ENCODE data around the gene GLYR1.
A peak's percentile ranks its signal among the peaks of the same experiment; 100 is the strongest.

Gene GLYR1

DNA sequence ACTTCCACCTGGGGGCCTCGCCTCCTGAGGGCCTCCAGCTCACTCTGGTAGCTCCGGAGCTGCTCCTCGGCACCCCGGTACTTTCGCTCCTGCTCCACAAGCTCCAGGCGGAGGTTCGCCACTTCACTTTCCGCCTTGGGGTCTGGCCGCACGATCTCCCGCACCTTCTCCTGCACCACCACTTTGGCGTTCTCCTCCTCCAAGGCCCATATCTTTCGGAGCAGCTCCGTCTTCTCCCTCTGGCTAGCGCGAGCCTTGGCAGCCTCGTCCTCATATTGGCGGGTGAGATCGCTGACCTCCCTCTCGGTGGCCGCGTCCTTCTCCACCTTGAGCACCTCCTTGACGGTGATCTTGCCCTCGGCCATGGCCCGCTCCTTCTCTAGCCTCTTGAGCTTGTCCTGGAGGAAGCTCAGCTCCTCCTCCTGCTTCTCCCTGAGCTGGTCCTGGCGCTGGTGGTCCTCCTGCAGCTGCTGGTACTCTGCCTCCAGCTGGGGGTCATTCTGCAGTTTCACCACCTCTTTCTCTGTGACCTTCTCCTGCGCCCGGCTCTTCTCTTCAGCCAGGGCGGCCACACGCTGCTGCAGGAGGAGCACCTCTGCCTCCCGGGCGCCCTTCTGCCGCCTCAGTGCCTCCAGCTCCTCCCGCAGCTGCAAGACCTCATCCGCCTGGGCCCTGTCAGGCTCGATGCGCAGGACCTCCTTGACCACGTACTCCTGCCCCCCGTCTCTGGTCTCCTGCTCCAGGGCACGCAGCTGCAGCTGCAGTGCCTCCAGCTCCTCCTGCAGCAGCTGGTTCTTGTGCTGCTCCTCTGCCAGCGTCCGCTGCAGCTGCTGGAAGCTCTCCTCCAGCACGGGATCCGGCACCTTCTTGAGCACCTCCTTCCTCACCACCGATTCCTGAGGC lies 38.1 kb upstream of the GLYR1 start:
- no peak for DNase-seq
- Mint-ChIP-seq H3K27ac (peak overlapping the region; percentile 45), H3K4me3 (no peak overlapping the region), H3K4me1 (ENCODE audit: low read depth) (no peaks in the 10 kb centered on the region), H3K36me3 (ENCODE audit: low read depth) (peaks cover 67% of the 10 kb centered on the region), H3K9me3 (no peaks in the 10 kb centered on the region), H3K27me3 (no peaks in the 10 kb centered on the region)

GRCh38 chr16:4884209-4884608 lies 37.1 kb upstream of the GLYR1 start:
- DNase-seq = no peak
- no peaks in the 10 kb centered on the region for H3K27me3 Mint-ChIP-seq
- no peaks in the 10 kb centered on the region for H3K4me1 Mint-ChIP-seq (ENCODE audit: low read depth)
- H3K27ac Mint-ChIP-seq = no peak overlapping the region
- peaks cover 78% of the 10 kb centered on the region for H3K36me3 Mint-ChIP-seq (ENCODE audit: low read depth)
- no peaks in the 10 kb centered on the region for H3K9me3 Mint-ChIP-seq
- no peak overlapping the region for H3K4me3 Mint-ChIP-seq

DNA sequence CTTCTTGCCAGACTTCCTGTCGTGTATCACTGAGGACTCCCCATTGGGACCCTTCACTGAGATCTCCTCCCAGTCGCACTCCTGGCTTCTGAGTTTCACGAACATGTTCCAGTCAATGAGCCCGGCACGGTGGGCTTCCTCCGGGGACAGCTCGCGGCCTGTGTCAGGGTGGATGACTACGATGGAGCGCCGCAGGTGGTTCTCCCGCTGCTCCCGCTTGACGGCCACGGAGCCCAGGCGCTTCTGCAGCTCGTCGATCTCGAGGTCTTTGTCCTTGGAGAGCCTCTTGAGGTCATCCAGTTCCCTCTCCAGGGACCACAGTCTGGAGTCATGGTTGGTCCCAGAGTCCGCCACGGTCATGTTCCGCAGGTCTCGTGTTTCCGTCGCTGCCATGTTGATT lies 36.4 kb upstream of the GLYR1 start:
- H3K4me3 Mint-ChIP-seq = no peak overlapping the region
- H3K27me3 Mint-ChIP-seq = no peaks in the 10 kb centered on the region
- H3K9me3 Mint-ChIP-seq = no peaks in the 10 kb centered on the region
- peaks cover 85% of the 10 kb centered on the region for H3K36me3 Mint-ChIP-seq (ENCODE audit: low read depth)
- H3K4me1 Mint-ChIP-seq (ENCODE audit: low read depth) = no peaks in the 10 kb centered on the region
- H3K27ac Mint-ChIP-seq = no peak overlapping the region
- DNase-seq = no peak

DNA sequence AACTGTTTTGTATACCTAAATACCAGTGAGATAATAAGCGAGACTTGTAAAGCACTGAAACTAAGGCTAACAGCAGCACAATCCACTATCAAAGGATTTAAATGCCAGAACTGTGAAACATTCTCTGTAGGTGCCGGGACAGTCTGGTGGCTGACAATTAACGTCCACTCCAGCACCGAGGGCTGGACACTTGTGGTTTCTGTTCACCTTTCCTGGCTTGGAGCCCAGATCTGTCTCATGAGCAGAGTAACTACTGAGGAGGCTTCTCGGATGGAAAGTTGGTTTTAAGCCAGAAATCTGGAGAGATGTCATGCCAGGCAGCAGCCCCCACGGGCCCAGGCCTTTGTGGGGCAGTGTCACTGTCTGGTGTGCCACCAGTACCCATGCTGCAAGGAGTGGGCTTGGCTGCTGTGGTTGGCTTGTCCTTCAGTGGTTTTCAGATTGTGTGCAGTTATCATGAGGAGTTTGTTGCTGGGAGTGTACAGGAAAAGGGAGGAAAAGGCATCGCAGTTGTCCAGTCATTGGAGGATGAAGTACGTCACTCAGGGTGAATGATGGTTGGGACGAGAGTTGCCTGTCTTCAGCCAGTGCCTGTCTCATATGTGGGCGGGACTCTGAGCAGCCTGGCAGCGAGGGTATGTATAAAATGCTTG lies 35.7 kb upstream of the GLYR1 start:
- H3K4me3 Mint-ChIP-seq = no peak overlapping the region
- H3K9me3 Mint-ChIP-seq = no peaks in the 10 kb centered on the region
- no peak for DNase-seq
- H3K36me3 Mint-ChIP-seq (ENCODE audit: low read depth) = peaks cover 92% of the 10 kb centered on the region
- H3K4me1 Mint-ChIP-seq (ENCODE audit: low read depth) = no peaks in the 10 kb centered on the region
- H3K27me3 Mint-ChIP-seq = no peaks in the 10 kb centered on the region
- H3K27ac Mint-ChIP-seq = no peak overlapping the region

DNA sequence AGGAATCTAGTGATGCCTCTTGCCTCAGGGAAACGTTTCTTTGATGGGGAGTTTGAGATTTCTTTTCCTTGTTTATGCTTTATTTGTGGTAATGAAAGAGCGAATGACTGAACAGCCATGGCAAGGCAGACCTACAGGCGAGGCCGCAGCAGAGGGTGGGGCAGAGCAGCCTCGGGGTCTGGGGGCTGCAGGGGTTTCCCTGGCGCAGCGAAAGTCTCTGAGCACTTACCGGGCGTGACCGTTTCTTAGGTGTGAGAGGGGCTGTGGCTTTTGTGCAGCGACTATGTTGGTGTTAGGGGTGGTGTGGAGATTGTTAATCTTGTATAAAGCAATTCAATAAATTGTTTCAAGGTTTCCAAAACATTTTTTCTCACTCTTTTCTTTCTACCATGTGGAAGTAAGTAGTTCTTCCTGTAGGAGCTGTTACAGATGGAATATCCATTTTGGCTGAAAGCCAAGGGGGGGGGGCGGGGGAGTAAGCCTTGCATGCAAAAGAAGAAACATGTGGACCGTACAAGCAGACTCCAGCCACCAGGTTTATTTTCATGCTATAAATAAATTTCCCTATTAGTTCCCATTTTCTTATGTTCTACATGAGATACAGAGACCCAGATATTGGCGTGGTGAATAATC lies 35.0 kb upstream of the GLYR1 start:
- H3K27ac Mint-ChIP-seq = no peak overlapping the region
- DNase-seq = no peak
- H3K27me3 Mint-ChIP-seq = no peaks in the 10 kb centered on the region
- no peak overlapping the region for H3K4me3 Mint-ChIP-seq
- H3K36me3 Mint-ChIP-seq (ENCODE audit: low read depth) = peaks cover 97% of the 10 kb centered on the region
- no peaks in the 10 kb centered on the region for H3K9me3 Mint-ChIP-seq
- no peaks in the 10 kb centered on the region for H3K4me1 Mint-ChIP-seq (ENCODE audit: low read depth)

DNA sequence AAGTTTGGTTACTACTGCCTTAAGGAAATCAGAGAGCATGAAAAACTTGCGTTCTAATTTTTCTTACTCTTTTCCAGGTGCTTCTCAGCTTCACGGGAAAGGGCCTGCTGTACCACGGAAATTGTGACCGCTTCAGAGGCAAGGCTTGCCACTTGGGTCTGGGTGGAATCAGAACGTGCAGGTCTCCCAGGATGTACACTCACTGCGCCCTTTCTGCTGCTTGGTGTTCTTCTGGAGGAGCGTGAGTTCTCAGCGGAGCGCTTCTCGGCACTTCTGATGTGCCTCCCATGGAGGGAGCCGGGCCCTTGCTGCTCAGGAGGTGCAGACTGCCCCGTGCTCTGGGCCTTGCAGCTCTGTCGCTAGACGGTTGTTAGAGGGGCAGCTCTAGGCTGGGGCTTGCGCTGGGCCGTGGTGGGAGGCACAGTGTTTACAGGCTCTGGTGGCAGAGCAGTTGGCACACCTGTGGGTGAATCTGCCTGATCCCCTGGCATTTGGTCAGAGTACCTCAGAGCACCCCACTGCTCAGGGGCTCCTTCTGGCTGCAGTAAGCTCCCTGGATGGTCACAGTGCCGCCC lies 33.0 kb upstream of the GLYR1 start:
- peak overlapping the region; percentile 55 for H3K27ac Mint-ChIP-seq
- H3K27me3 Mint-ChIP-seq = no peaks in the 10 kb centered on the region
- no peak overlapping the region for H3K4me3 Mint-ChIP-seq
- H3K36me3 Mint-ChIP-seq (ENCODE audit: low read depth) = peaks cover 97% of the 10 kb centered on the region
- DNase-seq = no peak
- no peaks in the 10 kb centered on the region for H3K4me1 Mint-ChIP-seq (ENCODE audit: low read depth)
- H3K9me3 Mint-ChIP-seq = no peaks in the 10 kb centered on the region

DNA sequence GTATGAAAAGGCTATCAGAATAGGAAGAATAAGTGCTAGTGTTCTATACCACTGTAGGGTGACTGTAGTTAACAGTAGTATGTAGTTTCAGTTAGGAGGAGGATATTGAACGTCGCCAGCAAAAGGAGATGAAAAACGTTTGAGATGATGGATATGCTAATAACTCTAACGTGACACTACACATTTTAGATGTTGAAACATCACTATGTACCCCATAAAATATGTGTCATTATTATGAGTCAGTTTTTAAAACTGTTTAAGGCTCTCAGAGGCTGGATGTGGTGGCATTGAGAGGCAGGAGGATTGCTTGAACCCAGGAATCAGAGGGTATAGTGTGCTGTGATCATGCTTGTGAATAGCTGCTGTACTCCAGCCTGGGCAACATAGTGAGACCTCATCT lies 32.0 kb upstream of the GLYR1 start:
- no peak for DNase-seq
- Mint-ChIP-seq H3K27ac (no peak overlapping the region), H3K27me3 (no peaks in the 10 kb centered on the region), H3K9me3 (no peaks in the 10 kb centered on the region), H3K4me1 (ENCODE audit: low read depth) (no peaks in the 10 kb centered on the region), H3K4me3 (no peak overlapping the region), H3K36me3 (ENCODE audit: low read depth) (peaks cover 97% of the 10 kb centered on the region)

DNA sequence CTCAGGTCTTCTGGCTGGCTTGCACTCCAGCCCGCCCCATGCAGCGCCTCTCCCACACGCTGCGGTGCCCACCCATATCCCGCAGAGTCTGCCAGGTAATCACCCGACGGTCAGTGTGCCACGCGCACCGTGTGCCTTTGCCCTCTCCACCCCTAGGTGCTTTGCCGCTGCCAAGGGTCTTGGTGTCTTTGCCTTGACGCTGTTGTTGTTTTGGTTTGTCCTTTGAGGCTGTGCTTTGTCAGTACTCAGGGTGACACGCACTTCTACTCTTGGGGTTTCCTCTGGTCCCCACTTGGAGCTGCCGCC lies 30.2 kb upstream of the GLYR1 start:
- no peaks in the 10 kb centered on the region for H3K9me3 Mint-ChIP-seq
- no peaks in the 10 kb centered on the region for H3K4me1 Mint-ChIP-seq (ENCODE audit: low read depth)
- no peak overlapping the region for H3K27ac Mint-ChIP-seq
- H3K4me3 Mint-ChIP-seq = no peak overlapping the region
- H3K36me3 Mint-ChIP-seq (ENCODE audit: low read depth) = peaks cover 97% of the 10 kb centered on the region
- no peak for DNase-seq
- no peaks in the 10 kb centered on the region for H3K27me3 Mint-ChIP-seq

GRCh38 chr16:4876646-4877379 lies 29.7 kb upstream of the GLYR1 start:
- Mint-ChIP-seq H3K36me3 (ENCODE audit: low read depth) (peaks cover 97% of the 10 kb centered on the region), H3K4me1 (ENCODE audit: low read depth) (no peaks in the 10 kb centered on the region)

DNA sequence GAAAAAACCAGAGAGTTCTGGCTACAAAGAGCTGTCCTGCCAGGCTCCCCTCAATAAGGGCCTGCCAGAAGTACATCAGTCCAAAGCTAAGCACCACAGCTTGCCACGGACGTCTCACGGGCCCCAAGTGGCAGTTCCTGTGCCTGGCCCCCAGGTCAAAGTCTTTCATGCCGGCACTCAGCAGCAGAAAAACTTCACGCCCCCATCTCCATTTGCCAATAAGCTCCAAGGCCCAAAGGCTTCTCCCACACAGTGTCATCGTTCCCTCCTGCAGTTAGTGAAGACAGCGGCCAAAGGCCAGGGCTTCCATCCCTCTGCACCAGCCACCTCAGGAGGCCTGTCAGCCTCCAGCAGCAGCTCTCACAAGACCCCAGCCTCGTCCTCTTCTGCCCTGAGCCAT lies 27.6 kb upstream of the GLYR1 start:
- Mint-ChIP-seq H3K9me3 (no peaks in the 10 kb centered on the region), H3K4me3 (no peak overlapping the region), H3K4me1 (ENCODE audit: low read depth) (no peaks in the 10 kb centered on the region), H3K27ac (no peak overlapping the region), H3K27me3 (no peaks in the 10 kb centered on the region), H3K36me3 (ENCODE audit: low read depth) (peaks cover 95% of the 10 kb centered on the region)
- no peak for DNase-seq

More at GRCh38 chr16:4876646-4877379, 29.7 kb upstream of the GLYR1 start:
- no peak overlapping the region for H3K27ac Mint-ChIP-seq
- no peaks in the 10 kb centered on the region for H3K27me3 Mint-ChIP-seq
- no peaks in the 10 kb centered on the region for H3K9me3 Mint-ChIP-seq
- H3K4me3 Mint-ChIP-seq = no peak overlapping the region
- no peak for DNase-seq

- no peak for DNase-seq
- Mint-ChIP-seq H3K4me1 (ENCODE audit: low read depth) (no peaks in the 10 kb centered on the region), H3K9me3 (no peaks in the 10 kb centered on the region), H3K27me3 (no peaks in the 10 kb centered on the region), H3K27ac (no peak overlapping the region), H3K4me3 (no peak overlapping the region), H3K36me3 (ENCODE audit: low read depth) (peaks cover 94% of the 10 kb centered on the region)
Observed at GRCh38 chr16:4873091-4873490, 26.0 kb upstream of the GLYR1 start.

DNA sequence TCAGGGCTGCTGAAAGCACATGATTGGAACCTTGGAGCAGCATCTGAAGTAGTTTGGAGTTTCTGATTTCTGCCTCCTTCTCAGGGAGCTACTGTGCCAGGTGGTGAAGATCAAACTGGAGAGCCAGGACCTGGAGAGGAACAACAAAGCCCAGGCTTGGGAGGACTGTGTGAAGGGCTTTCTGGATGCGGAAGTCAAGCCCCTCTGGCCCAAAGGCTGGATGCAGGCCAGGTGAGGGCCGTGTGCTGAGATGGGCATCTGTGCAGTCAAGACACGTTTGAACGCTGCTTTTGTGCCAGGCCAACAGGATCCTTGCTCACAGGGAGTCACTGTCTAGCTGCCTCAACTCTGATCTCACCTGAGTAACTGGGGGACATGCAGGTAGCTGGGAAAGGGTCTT lies 24.0 kb upstream of the GLYR1 start:
- Mint-ChIP-seq H3K27ac (no peak overlapping the region), H3K4me3 (no peak overlapping the region), H3K4me1 (ENCODE audit: low read depth) (peaks cover 7% of the 10 kb centered on the region), H3K9me3 (no peaks in the 10 kb centered on the region), H3K36me3 (ENCODE audit: low read depth) (peaks cover 88% of the 10 kb centered on the region), H3K27me3 (no peaks in the 10 kb centered on the region)
- peak; percentile 14 for DNase-seq

DNA sequence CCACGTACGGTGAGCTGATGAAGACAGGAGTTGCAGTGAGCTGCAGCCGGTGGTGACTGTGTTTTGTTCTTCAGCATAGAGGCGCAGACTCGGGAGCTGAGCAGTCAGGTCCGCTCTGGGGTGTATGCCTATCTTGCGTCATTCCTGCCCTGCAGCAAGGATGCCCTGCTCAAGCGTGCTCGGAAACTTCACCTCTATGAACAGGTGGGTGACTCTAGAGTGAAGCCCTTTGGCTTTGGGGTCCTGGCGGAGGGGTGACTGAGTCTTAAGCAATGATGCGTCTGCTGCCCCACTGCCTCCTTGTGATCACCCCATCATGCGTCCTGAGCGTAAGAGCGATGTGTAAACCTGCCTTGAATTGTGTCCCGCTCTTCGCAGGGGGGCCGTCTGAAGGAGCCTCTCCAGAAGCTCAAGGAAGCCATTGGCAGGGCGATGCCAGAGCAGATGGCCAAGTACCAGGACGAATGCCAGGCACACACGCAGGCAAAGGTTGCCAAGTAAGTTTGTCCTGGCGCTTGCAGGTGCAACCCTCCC lies 23.1 kb upstream of the GLYR1 start:
- no peak overlapping the region for H3K4me3 Mint-ChIP-seq
- H3K9me3 Mint-ChIP-seq = no peaks in the 10 kb centered on the region
- peaks cover 7% of the 10 kb centered on the region for H3K4me1 Mint-ChIP-seq (ENCODE audit: low read depth)
- DNase-seq = peak; percentile 23
- H3K36me3 Mint-ChIP-seq (ENCODE audit: low read depth) = peaks cover 79% of the 10 kb centered on the region
- no peaks in the 10 kb centered on the region for H3K27me3 Mint-ChIP-seq
- peak overlapping the region; percentile 22 for H3K27ac Mint-ChIP-seq

DNA sequence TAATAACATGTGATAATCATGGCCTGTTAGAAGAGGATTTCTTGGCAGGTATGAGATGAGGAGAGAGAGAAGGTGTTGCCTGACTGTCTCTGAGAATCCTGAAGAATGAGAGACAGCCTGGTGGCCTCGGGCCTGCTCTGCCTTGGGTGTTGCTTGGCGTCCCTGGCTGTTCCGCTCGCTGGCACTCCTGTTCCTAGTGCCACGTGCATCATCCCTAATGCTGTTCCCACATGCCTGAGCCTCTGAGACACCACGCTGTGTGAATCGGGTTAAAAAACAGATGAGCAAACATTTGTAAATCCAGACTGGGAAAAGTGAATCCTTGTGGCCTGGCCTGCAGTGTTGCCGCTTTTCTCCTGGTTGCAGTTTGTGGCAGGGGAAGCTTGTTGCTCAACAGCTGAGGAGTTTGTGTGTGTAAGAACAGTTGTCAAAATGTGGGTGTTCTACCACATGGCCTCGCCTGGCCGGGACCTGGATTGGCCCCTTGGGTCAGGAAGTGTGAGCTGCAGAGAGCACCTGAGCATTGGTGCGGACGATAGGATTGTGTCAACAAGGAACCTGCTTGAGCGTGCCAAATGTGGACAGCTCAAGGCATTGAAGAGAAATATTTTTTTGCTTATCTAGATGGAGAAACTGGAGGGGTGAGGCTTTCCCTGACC lies 22.2 kb upstream of the GLYR1 start:
- Mint-ChIP-seq H3K36me3 (ENCODE audit: low read depth) (peaks cover 77% of the 10 kb centered on the region), H3K4me3 (no peak overlapping the region), H3K27me3 (no peaks in the 10 kb centered on the region), H3K9me3 (no peaks in the 10 kb centered on the region), H3K4me1 (ENCODE audit: low read depth) (peaks cover 14% of the 10 kb centered on the region), H3K27ac (peak overlapping the region; percentile 8)
- DNase-seq = no peak

Measured in activated T-cell treated with anti-CD3 and anti-CD28 coated beads, Interleukin-2, amount 50 U/mL, for 24 hours (primary cell).